NCI-H2081 treated with DMSO at 0.1 percent for 48 hours (cell line): ENCODE data around the gene PRPF38A.
A peak's percentile ranks its signal among the peaks of the same experiment; 100 is the strongest.

Source experiments
- DNase-seq: peaks from one replicate; lab custom pipeline; 2025; lab: John Stamatoyannopoulos, UW

The PRPF38A gene

DNA sequence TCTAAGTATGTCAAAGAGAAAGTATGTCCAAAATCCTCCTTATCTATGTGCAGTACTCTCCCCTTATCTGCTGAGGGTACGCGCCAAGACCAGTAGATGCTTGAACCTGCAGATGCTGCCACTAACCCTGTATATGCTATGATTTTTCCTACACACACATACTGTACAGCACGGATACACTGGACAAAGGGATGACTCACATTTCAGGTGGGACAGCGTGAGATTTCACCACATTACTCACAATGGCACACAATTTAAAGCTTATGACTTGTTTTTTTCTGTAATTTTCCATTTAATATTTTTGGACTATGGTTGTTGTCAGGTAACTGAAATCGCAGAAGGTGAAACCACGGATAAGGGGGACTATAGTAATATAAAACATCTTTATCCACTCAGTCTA, 4.3 kb upstream of the PRPF38A start:
- DNase-seq, result no peak

- no peak for DNase-seq
Observed at GRCh38 chr1:52402860-52403240, 1.6 kb upstream of the PRPF38A start.

- DNase-seq, result peak; percentile 18
Observed at GRCh38 chr1:52403566-52404115, 761 bp upstream of the PRPF38A start.

GRCh38 chr1:52404975-52405338, 555 bp downstream of the PRPF38A start:
- DNase-seq, result no peak

DNA sequence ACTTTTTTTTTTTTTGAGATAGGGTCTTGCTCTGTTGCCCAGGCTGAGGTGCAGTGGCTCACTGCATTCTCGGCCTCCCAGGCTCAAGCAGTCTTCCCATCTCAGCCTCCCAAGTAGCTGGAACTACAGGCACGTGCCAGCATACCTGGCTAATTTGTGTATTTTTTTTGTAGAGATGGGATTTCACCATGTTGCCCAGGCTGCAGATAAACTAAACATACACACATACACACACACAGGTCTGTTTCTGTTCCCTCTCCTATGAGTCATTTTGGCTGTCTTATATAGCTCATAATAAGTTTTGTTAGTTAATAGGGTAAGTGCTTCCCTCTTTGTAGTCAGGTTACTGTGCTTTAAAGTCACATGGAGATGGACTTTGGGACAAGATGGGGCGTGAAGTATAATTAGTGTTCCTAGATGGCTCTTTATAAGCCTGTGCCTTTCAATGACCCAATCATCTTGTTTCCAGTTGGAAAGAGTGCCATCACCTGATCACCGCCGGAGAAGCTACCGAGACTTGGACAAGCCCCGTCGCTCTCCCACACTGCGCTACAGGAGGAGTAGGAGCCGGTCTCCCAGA, 9.1 kb downstream of the PRPF38A start:
- no peak for DNase-seq

- no peak for DNase-seq
Observed at GRCh38 chr1:52414942-52415341, 10.5 kb downstream of the PRPF38A start.

DNA sequence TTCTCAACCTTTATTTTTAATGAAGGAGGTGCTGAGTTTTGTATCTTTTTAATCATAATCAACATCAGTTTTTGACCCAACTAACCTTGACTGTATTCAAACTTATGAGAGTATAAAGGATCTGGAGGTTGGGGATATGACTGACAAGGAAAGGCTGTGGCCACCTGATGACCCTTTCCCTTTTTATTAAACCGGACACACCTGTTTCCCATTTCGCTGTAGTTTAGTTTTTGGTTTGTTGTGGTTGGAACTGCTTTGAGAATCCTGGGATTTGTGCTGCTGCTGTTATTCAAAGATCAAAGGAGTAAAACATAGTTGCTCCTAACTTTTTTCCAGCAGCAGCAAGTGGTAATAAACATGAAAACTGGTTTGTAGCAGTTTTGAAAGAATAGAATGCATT, 12.4 kb downstream of the PRPF38A start:
- DNase-seq, result no peak

- no peak for DNase-seq
Observed at GRCh38 chr1:52420713-52421112, 16.3 kb downstream of the PRPF38A start.

- no peak for DNase-seq
Observed at GRCh38 chr1:52423055-52423454, 18.7 kb downstream of the PRPF38A start.

DNA sequence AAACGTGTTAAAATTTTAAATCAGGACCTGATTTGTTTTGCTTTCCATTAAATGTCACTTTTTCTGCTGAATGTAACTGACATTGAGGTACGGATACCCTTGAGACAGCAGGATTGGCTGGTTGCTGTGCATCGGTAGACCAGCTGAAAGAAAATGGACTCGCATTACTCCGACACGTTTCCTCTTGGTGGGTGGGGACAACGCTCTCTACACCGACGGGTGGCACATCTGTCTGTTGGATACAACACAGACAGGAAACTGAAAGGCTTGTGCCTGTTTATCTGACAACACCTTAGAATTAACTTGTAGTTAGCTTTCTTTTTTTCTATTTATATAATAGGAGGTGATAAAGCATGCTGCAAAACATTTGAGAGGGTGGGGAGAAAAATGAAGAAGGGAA, 19.4 kb downstream of the PRPF38A start:
- DNase-seq, result no peak

DNA sequence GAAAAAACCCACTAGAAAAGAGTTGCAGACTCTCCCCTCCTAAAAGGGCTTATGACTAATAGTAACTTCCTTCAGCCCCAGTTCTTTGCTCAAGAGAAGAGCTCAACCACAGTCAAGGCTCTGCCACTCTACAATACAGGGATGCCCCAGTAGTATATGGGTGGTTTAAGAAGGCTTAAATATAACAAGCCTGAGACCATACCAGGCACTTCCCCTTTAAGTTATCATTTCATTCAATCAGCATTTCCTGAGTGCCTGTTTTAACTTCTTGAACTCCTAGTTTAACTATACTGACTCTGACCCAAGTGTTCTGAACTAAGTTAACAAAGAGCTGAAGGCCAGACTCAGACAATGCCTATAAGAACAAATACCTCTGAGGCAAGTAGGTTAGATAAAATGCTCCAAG, 19.8 kb downstream of the PRPF38A start:
- DNase-seq, result no peak

DNA sequence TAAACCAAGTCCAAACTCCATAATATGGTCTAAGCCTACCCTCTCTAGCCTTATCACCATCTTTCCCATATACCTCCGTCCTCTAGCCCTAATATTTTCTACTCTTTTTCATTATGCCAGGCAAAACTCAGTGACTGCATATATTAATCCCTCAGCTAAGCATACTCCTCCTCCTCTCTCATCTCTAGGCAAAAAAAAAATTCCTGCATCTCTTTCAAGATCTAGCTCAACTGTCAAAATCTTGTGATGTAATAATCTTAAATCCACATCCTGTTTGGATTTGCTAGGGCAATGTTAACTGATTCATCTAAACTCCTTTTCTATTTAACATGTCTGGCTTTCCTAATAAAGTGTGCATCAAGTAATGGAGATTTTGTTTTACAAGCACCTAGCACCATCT, 20.4 kb downstream of the PRPF38A start:
- no peak for DNase-seq

- no peak for DNase-seq
Observed at GRCh38 chr1:52426371-52426770, 22.0 kb downstream of the PRPF38A start.

DNA sequence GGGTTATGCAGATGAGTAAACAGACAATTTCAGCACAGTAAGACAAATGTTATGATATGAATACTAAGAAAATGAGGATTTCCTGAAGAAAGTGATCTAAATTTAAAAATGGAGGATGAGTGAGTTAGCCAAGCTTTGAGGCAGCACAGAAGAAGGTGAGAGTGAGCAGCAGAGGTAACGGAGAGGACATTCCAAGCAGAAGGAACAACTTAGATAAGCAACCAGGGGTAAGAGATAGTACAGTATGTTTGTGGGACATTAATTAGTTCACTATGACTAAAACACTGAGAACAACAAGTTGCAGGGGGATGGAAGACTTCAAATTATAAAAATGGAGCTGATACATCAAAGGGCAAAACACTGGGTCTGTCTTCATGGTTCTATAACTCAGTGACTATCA, 22.8 kb downstream of the PRPF38A start:
- DNase-seq, result no peak

DNA sequence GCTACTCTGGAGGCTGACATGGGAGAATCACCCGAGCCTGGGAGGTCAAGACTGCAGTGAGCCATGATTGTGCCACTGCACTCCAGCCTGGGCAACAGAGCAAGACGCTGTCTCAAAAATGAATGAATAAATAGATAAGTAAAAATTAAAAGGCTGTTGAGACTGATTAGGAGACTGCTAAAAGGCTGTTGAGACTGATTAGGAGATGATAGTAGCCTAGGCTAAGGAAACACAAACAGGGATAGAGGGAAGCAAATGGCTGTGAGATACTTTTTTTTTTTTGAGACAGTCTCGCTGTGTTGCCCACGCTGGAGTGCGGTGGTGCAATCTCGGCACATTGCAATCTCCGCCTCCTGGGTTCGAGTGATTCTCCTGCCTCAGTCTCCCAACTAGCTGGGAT, 28.4 kb downstream of the PRPF38A start:
- DNase-seq, result no peak

DNA sequence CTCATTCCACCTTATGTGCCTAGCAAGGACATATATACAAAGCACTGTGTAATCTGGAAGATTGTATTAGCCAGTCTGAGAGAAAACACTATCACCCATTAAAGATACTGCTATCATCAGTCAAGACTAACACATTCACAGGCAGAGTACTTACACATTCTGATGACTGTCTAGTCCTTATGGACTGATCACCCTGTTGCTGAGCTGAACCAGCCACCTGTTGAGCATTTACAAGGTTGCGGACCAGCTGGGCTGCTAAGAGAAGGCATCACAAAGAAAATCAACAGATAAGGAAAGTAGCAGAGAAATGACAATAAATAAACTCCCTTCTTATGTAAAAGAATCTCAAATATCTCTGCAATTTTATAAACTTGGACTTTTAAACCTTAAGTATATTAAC, 30.8 kb downstream of the PRPF38A start:
- DNase-seq, result no peak

DNA sequence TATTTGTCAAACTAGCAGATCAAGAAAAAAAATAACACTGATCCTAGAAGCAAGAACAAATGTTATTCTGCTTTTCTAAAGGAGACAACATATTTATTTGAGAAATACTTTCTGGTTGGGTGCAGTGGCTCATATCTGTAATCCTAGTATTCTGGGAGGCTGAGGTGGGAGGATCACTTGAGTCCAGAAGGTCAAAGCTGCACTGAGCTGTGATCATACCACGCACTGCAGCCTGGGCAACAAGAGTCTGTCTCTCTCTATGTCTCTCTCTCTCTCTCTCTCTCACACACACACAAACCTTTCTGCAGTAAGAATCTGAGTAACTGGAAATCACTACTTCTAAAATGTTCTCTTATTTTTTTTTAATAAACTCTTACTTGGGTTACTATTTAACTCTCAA, 31.2 kb downstream of the PRPF38A start:
- no peak for DNase-seq

GRCh38 chr1:52436817-52437216, 32.4 kb downstream of the PRPF38A start:
- no peak for DNase-seq

DNA sequence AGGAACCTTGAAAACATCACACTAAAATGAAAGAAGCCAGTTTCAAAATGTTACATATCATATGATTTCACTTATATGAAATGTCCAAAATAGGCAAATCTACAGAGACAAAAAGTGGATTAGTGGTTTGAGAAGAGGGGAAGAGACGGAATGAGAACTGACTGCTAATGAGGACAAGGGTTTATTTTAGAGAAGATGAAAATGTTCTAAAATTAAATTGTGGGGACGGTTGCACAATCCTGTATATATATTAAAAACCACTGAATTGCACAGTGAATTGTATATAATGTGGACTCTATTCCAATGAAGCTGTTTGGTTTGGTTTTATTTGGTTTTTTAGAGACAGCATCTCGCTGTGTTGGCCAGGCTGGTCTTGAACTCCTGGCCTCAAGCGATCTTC, 35.6 kb downstream of the PRPF38A start:
- DNase-seq, result no peak

- DNase-seq, result no peak
Observed at GRCh38 chr1:52444463-52444862, 40.1 kb downstream of the PRPF38A start.

- DNase-seq, result no peak
Observed at GRCh38 chr1:52454127-52454526, 49.7 kb downstream of the PRPF38A start.

GRCh38 chr1:52454779-52455178, 50.4 kb downstream of the PRPF38A start:
- DNase-seq, result no peak

DNA sequence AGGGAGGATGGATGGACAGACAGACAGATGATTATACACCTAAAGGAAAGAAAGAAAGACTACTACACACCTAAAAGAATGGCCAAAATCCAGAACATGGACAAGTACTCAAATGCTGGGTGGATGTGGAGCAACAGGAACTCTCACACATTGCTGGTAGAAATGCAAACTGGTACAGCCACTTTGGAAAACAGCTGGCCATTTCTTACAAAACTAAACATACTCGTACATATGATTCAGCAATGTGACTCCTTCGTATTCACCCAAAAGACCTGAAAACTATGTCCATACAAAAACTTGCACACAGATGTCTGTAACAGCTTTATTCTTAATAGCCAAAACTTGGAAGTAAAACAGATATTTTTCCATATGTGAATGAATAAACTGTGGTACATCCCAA, 51.3 kb downstream of the PRPF38A start:
- DNase-seq, result no peak

GRCh38 chr1:52460694-52461093, 56.3 kb downstream of the PRPF38A start:
- DNase-seq, result no peak

DNA sequence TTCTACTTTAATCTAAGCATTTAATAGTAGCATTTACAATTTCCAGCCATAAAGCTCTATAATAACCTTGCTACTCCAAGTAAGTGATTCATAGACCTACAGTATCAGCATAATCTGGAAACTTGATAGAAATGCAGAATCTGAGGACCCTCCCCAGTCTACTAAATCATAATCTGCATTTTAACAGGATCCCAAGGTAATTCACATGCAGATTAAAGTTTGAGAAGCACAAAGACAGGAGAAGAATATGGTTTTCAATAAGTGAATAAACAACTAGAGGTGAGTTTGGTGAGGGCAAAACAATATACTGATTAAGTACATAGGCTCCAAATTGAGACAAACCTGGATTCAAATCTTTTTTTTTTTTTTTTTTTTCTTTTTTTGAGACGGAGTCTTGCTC, 57.4 kb downstream of the PRPF38A start:
- DNase-seq, result no peak
